D721Med (cell line): Measurements from ENCODE around the gene LRP1-AS.

ENCODE experiments used
- DNase-seq: peaks from one replicate; pipeline ENCODE4 v3.0.0; 2011; ENCODE audit warnings: low spot score; ENCODE audit not compliant: insufficient read length
- FAIRE-seq: peaks from 2 replicates; lab custom pipeline; 2011; peaks lifted over from hg19 to GRCh38; lab: Jason Lieb, UNC
- CTCF ChIP-seq: IDR thresholded peaks from 2 replicates; pipeline ENCODE4 v1.5.1; 2012; ENCODE audit warnings: mild to moderate bottlenecking, control low read depth; ENCODE audit not compliant: insufficient read depth; ENCODE audit errors: missing control alignments

The LRP1-AS gene

GRCh38 chr12:57106021-57106708 lies 41.3 kb downstream of the LRP1-AS start:
- DNase-seq: no peak
- FAIRE-seq: no peak
- no peak for TF ChIP-seq CTCF

- TF ChIP-seq CTCF: no peak
- FAIRE-seq: no peak
- DNase-seq: no peak
These were observed 42.2 kb downstream of the LRP1-AS start for GRCh38 chr12:57105011-57105753.

GRCh38 chr12:57104292-57104910 lies 43.0 kb downstream of the LRP1-AS start:
- FAIRE-seq (no peak), DNase-seq (no peak)
- no peak for TF ChIP-seq CTCF

GRCh38 chr12:57103856-57104255 lies 43.6 kb downstream of the LRP1-AS start:
- no peak for TF ChIP-seq CTCF
- FAIRE-seq (no peak), DNase-seq (no peak)

GRCh38 chr12:57101892-57102695 lies 45.3 kb downstream of the LRP1-AS start:
- no peak for TF ChIP-seq CTCF
- DNase-seq: no peak
- no peak for FAIRE-seq

- TF ChIP-seq CTCF: no peak
- FAIRE-seq: no peak
- DNase-seq: no peak
These were observed 47.7 kb downstream of the LRP1-AS start for GRCh38 chr12:57099766-57100165.
